DOHH2 (cell line): ENCODE data around the gene PRDM10.

ENCODE experiments used
- H3F3A ChIP-seq: fragments of 200-600 bp; sonication (generic), shearing (Covaris generic); 2 replicates; pipeline ENCODE4 v1.6.0; 2016; ENCODE audit warnings: antibody characterized with exemption, mild to moderate bottlenecking; ENCODE audit not compliant: control insufficient read depth, insufficient read depth
- H3K27ac ChIP-seq: fragments of 200-600 bp; sonication (generic); 2 replicates; pipeline ENCODE4 v1.5.1; 2014; ENCODE audit warnings: low read depth, mild to moderate bottlenecking, low read length, moderate library complexity
- H3K27me3 ChIP-seq: fragments of 200-600 bp; sonication (generic); 2 replicates; pipeline ENCODE4 v1.6.1; 2014; ENCODE audit warnings: mild to moderate bottlenecking, low read length, mixed read lengths; ENCODE audit not compliant: control insufficient read depth
- H3K36me3 ChIP-seq: fragments of 200-600 bp; sonication (generic); 2 replicates; pipeline ENCODE4 v1.6.1; 2014; ENCODE audit warnings: mild to moderate bottlenecking, low read length, moderate library complexity, mixed read lengths; ENCODE audit not compliant: control insufficient read depth
- H3K4me1 ChIP-seq: fragments of 200-600 bp; sonication (generic); 2 replicates; pipeline ENCODE4 v1.6.1; 2014; ENCODE audit warnings: mild to moderate bottlenecking, low read length, mixed read lengths; ENCODE audit not compliant: control insufficient read depth
- H3K4me2 ChIP-seq: fragments of 200-600 bp; sonication (generic); 2 replicates; pipeline ENCODE4 v1.6.0; 2014; ENCODE audit warnings: mild to moderate bottlenecking, low read length, moderate library complexity
- H3K4me3 ChIP-seq: fragments of 200-600 bp; sonication (generic); 2 replicates; pipeline ENCODE4 v1.5.1; 2014; ENCODE audit warnings: mild to moderate bottlenecking, low read length, mixed read lengths
- H3K79me2 ChIP-seq: fragments of 200-600 bp; sonication (generic); 2 replicates; pipeline ENCODE4 v1.6.1; 2014; ENCODE audit warnings: mild to moderate bottlenecking, low read length, mixed read lengths; ENCODE audit not compliant: control insufficient read depth
- H3K9me2 ChIP-seq: fragments of 200-600 bp; sonication (generic); replicated peaks from 2 replicates; pipeline ENCODE4 v1.6.1; 2014; ENCODE audit warnings: mild to moderate bottlenecking, low read length, mixed read lengths; ENCODE audit not compliant: control insufficient read depth
- H3K9me3 ChIP-seq: fragments of 200-600 bp; sonication (generic); 2 replicates; pipeline ENCODE4 v1.6.1; 2014; ENCODE audit warnings: antibody characterized with exemption, low read length, mixed read lengths; ENCODE audit not compliant: control insufficient read depth, insufficient read depth
- H4K20me1 ChIP-seq: fragments of 200-600 bp; sonication (generic); 2 replicates; pipeline ENCODE4 v1.6.0; 2014; ENCODE audit warnings: low read depth, mild to moderate bottlenecking, antibody characterized with exemption, low read length, moderate library complexity; ENCODE audit not compliant: control insufficient read depth, insufficient read depth
- EZH2phosphoT487 ChIP-seq: fragments of 200-600 bp; sonication (generic); IDR thresholded peaks from 2 replicates; pipeline ENCODE4 v1.6.1; 2017; ENCODE audit warnings: borderline replicate concordance, mild to moderate bottlenecking, antibody characterized with exemption, low read length, moderate library complexity, mixed read lengths
- TF ChIP-seq, protein P1 (sequence below): fragments of 200-600 bp; sonication (generic); IDR thresholded peaks from one replicate; pipeline ENCODE4 v1.5.1; 2014; ENCODE audit warnings: antibody characterized with exemption, mild to moderate bottlenecking, low read depth, low read length; ENCODE audit not compliant: poor library complexity, severe bottlenecking

The PRDM10 gene

DNA sequence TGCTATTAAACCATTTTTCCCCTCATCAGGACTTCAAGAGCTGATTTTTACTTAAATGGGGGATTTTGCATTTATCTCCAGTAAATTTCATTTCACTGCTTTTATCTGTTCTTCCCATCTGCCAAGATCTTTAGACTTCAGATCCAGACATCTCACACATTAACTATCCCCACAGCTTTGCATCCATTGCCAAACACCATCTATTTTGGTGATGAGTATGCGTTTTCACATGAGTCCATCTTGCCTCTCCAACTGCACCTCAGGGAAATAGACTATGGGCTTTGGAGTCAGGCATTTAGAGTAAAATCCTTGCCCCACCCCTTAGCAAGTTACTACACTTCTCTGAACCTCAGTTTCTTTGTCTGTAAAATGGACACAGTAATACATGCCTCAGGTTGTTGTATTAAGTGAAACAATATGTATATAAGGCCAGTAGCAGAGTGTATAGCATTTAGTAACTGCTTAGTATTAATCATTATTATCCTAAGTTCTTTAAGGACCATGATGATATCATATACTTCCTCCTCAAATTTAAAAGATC is 53.6 kb downstream of the PRDM10 start:
- peak overlapping the region; percentile 89 for H3K4me2 ChIP-seq

DNA sequence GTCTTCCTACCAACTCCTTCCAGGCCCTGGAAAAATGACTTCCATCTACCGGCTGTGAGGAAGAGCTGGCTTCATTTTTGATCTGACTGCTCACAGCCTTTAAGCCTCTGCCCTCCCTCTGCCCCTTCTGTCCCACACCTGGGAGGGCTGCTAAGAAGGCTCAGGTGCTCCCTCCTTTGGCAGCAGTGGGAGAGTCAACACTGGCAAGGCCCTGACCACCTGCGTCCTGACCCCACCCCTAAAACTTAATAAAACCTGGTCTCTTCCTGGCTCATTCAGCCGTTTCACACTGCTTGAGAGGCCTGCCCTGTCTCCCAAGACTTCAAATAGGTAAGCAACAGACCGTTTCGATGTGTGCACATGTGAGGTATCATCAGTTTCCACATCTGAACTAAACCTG is 55.2 kb downstream of the PRDM10 start:
- Histone ChIP-seq H3K4me1 (peaks cover 86% of the 10 kb centered on the region), H3K36me3 (peaks cover 38% of the 10 kb centered on the region), H3K79me2 (peaks cover 53% of the 10 kb centered on the region), H3K9me2 (no peaks in the 10 kb centered on the region), H3K27me3 (no peaks in the 10 kb centered on the region), H3K9me3 (no peaks in the 10 kb centered on the region), H3K4me2 (peak overlapping the region; percentile 89), H3K4me3 (peak overlapping the region; percentile 85), H3F3A (peaks cover 40% of the 10 kb centered on the region), H3K27ac (peak overlapping the region; percentile 91), H4K20me1 (no peaks in the 10 kb centered on the region)
- TF ChIP-seq EZH2phosphoT487, result no peak
- TF ChIP-seq, protein P1, sequence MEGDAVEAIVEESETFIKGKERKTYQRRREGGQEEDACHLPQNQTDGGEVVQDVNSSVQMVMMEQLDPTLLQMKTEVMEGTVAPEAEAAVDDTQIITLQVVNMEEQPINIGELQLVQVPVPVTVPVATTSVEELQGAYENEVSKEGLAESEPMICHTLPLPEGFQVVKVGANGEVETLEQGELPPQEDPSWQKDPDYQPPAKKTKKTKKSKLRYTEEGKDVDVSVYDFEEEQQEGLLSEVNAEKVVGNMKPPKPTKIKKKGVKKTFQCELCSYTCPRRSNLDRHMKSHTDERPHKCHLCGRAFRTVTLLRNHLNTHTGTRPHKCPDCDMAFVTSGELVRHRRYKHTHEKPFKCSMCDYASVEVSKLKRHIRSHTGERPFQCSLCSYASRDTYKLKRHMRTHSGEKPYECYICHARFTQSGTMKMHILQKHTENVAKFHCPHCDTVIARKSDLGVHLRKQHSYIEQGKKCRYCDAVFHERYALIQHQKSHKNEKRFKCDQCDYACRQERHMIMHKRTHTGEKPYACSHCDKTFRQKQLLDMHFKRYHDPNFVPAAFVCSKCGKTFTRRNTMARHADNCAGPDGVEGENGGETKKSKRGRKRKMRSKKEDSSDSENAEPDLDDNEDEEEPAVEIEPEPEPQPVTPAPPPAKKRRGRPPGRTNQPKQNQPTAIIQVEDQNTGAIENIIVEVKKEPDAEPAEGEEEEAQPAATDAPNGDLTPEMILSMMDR, result peak; percentile 81

More for the DNA sequence above, 53.6 kb downstream of the PRDM10 start:
- Histone ChIP-seq H3K27me3 (no peaks in the 10 kb centered on the region), H3K27ac (peak overlapping the region; percentile 91), H4K20me1 (no peaks in the 10 kb centered on the region), H3K36me3 (peaks cover 28% of the 10 kb centered on the region), H3K4me3 (peak overlapping the region; percentile 85), H3K4me1 (peaks cover 75% of the 10 kb centered on the region), H3F3A (peaks cover 40% of the 10 kb centered on the region), H3K79me2 (peaks cover 39% of the 10 kb centered on the region), H3K9me2 (no peaks in the 10 kb centered on the region), H3K9me3 (no peaks in the 10 kb centered on the region)
- TF ChIP-seq, protein P1, result no peak
- no peak for TF ChIP-seq EZH2phosphoT487

DNA sequence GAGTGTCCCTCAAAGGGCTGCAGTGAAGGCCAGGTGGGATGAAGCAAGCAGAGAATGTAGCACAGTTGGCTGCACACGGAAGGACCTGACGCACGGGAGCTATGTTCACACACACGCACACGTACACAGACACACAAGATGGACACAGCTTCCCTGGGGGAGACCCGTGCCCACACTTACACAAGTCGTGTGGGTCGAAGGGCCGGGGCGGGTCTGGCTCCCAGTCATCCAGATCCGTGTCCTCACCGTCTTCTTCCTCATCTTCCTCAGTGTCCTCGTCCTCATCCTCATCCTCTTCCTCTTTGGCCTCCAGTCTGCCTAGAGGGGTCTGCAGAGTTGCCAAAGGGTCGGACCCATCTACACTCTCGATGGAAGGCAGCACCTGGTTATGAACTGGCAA is 55.7 kb downstream of the PRDM10 start:
- peak overlapping the region; percentile 91 for H3K27ac ChIP-seq
- H3K79me2 ChIP-seq, result peaks cover 58% of the 10 kb centered on the region
- no peaks in the 10 kb centered on the region for H3K9me3 ChIP-seq
- no peaks in the 10 kb centered on the region for H3K27me3 ChIP-seq
- peaks cover 86% of the 10 kb centered on the region for H3K4me1 ChIP-seq
- peak overlapping the region; percentile 85 for H3K4me3 ChIP-seq
- no peaks in the 10 kb centered on the region for H4K20me1 ChIP-seq
- peaks cover 35% of the 10 kb centered on the region for H3F3A ChIP-seq
- H3K4me2 ChIP-seq, result peak overlapping the region; percentile 89
- H3K36me3 ChIP-seq, result peaks cover 44% of the 10 kb centered on the region
- TF ChIP-seq, protein P1, result no peak
- no peak for TF ChIP-seq EZH2phosphoT487
- H3K9me2 ChIP-seq, result no peaks in the 10 kb centered on the region
